H1 (cell line): Measurements from ENCODE around the gene KLKB1. TPM values are rescaled to one million over a fixed set of nuclear protein-coding genes. Genes with fewer than 3 reads are reported as not detected.

Experiments
- CEBPB ChIP-seq: IDR thresholded peaks from 2 replicates; pipeline ENCODE4 v1.6.1; 2012; ENCODE audit warnings: low read depth, low read length
- EZH2 ChIP-seq: fragments of 200-600 bp; sonication (generic); IDR thresholded peaks from 2 replicates; pipeline ENCODE4 v1.7.1; 2012; ENCODE audit warnings: low read depth, mild to moderate bottlenecking, moderate library complexity, low read length, inconsistent platforms; ENCODE audit not compliant: severe bottlenecking
- SAP30 ChIP-seq: fragments of 300-600 bp; sonication (generic); IDR thresholded peaks from 2 replicates; pipeline ENCODE4 v1.7.1; 2012; ENCODE audit warnings: low read length, moderate library complexity, mild to moderate bottlenecking, inconsistent platforms; ENCODE audit not compliant: insufficient read depth, insufficient replicate concordance
- SP1 ChIP-seq: IDR thresholded peaks from 2 replicates; pipeline ENCODE4 v1.6.1; 2011; ENCODE audit warnings: low read depth, low read length
- SP4 ChIP-seq: IDR thresholded peaks from 2 replicates; pipeline ENCODE4 v1.6.1; 2012; ENCODE audit warnings: low read length, inconsistent platforms
- SUZ12 ChIP-seq: fragments of 200-600 bp; sonication (generic); IDR thresholded peaks from 2 replicates; pipeline ENCODE4 v1.6.1; 2012; ENCODE audit warnings: mild to moderate bottlenecking, inconsistent platforms, low read length, moderate library complexity, mixed read lengths
- polyA plus RNA-seq, 7 experiments: library from polyadenylated mRNA; depleted of rRNA in 3 of 7; stranded (reverse) in 5 of 7; unstranded in 2 of 7; fragments of >200 nt in 5 of 7; fragments of 200-250 nt in 2 of 7; gene quantifications; 1 replicate in 5 of 7; 2 replicates in 1 of 7; 4 replicates in 1 of 7; pipeline versions ENCODE4 v1.2.1 to v1.2.3, GENCODE V29; 2011 to 2013; ENCODE audit warnings: missing spikeins in 2 of 7, mixed read lengths in 2 of 7
- total RNA-seq: library from RNA; stranded (reverse); fragmentation: NEBNext Ultra II Directional; extraction: Animal tissue kit (Norgen Biotek cat#: 25700); gene quantifications from 2 replicates; pipeline ENCODE4 v1.2.1, GENCODE V29; 2021

The KLKB1 gene
- total and polyA plus RNA-seq, 2 of the 8 experiments (the other 6 are each of a cell fraction or from before 2014, with no cell fraction given), result 12.0 to 20.9 TPM

GRCh38 chr4:186300659-186301390 is 73.5 kb downstream of the KLKB1 start (continued):
- TF ChIP-seq SUZ12, result no peak
- TF ChIP-seq SAP30, result no peak
- TF ChIP-seq CEBPB, result no peak
- no peak for TF ChIP-seq SP4
- TF ChIP-seq EZH2, result no peak
- no peak for TF ChIP-seq SP1
